GM19043 (cell line): ENCODE measurements around the gene SEMA3G.

Experiments
- ATAC-seq: cut with Tn5 transposase; IDR thresholded peaks from one replicate; pipeline ENCODE4 v1.9.1; 2021; ENCODE audit warnings: low read depth; ENCODE audit not compliant: unreplicated experiment

Gene SEMA3G

GRCh38 chr3:52454938-52455282 lies 10.0 kb upstream of the SEMA3G start:
- no peak for ATAC-seq

DNA sequence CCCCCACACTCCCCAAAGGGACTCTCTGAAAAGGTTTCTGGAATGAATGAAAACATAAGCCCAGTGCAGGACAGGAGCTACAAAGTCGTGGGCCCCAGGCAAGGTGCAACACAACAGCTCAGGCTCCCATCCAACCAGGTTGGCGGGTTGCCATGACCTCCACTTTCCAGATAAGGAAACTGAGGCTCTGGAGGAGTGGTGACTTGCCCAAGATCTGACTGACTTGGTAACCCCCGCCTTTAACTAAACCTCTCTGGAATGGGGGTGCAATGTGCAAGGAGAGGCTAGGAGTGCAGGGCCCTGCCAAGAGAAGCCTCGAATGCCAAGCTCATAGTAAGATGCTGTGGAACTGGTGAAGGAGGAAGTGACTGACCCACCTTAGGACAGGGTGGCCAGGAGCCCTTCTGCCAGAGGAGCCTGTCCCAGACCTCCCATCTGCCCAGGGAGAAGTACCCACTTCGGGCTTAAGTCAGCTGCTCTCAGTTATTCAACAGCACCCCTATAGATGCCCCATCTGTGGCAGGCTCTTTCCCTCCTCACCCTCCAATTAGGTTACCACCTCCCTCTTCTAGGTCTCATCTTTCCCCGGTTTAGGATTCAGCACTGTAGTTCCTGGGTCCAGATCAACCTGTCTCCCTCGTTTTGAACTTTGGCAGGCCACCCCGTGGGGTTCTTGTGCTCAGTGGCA lies 9.5 kb upstream of the SEMA3G start:
- no peak for ATAC-seq

DNA sequence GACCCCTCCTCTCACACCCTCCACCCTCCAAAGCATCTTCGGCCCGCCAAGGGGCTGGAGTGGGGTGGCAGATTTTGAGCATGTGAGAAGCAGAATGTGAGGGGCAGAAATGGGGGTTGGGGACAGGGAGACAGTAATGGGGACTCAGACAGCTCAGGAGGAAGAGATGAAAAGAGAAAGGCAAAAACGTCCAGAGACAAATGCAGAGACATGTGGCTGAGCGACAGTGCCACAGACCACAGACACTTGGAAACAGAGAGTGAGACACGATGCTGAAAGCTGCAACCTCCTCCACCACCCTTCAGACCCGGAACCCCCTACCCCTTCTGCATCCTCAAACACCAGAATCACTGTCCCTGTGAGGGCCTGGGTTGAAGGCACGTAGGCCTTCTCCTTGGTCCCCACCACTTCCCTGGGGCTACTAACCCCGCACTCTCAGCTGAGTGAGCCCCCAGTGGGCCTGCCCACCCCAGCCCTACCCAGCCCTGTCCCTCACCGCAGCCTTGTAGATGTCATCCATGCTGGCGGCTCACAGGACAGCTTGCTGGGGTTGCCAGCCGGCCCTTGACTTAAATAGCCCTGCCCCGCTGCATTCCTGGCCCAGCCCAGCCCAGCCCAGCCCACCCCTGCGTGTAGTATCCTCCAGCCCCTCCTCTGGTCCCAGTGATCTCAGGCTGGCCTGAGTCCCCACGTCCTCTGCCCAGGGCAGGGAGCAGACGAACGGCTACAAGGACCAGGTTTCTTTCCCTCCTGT lies 8.8 kb upstream of the SEMA3G start, which contains the start of gene TNNC1:
TNNC1 (minus strand) TSS at position 546 of the 754 bp plus-strand sequence; CDS start at position 520, 26 bp downstream.
- ATAC-seq = no peak

DNA sequence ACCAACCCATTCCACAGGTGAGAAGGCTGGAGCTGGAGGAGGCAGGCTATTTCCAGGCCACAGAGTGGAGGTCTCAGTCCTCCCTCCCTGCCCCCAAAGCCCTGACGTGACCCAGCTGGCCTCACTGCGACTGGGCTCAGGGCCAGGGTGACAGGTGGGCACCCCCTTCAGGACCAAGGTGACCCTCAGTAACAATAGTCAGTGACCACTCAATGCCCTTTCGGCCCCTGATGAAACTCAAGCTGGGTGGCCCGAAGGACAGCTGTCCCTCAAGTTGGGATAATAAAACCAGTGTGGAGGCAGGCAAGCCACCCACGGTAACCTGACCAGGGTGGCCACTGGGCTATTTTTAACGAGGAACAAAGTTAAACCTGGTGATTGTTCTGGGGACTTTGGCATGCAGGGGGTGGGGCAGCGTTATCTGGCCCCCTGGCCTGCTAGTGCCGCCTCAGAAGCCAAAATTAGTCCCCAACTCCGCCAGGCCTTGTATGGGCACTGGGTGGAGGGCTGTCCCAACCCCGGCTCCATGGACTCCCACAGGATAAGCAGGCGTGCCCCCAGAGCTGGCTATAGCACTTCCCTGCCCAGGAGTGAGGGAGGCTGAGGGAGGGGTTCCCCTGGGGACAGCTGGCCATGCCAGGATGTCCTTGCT lies 7.8 kb upstream of the SEMA3G start:
- no peak for ATAC-seq

DNA sequence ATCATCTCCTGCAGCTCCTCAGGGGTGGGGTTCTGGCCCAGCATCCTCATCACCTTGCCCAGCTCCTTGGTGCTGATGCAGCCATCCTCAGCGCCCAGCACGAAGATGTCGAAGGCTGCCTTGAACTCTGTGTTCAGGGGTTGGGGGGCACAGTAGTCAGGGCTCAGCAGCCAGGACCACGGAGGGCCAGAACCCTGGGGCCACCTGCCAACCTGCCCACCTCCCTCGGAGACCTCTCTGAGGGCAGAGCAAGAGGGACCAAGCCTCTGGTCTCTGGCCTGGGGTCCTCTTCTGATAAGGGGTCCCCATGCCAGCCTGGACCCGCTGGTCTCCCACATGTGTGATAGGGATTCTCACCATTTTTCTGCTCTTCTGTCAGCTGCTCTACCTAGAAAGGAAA lies 7.2 kb upstream of the SEMA3G start:
- ATAC-seq = no peak

- ATAC-seq = no peak
Measured at GRCh38 chr3:52451237-52452083, 6.6 kb upstream of the SEMA3G start.

- no peak for ATAC-seq
Measured at GRCh38 chr3:52450489-52451236, 5.8 kb upstream of the SEMA3G start.

- ATAC-seq = no peak
Measured at GRCh38 chr3:52447512-52448355, 2.8 kb upstream of the SEMA3G start.

- ATAC-seq = no peak
Measured at GRCh38 chr3:52446631-52447511, 2.0 kb upstream of the SEMA3G start.

- no peak for ATAC-seq
Measured at GRCh38 chr3:52446042-52446441, 1.1 kb upstream of the SEMA3G start.

DNA sequence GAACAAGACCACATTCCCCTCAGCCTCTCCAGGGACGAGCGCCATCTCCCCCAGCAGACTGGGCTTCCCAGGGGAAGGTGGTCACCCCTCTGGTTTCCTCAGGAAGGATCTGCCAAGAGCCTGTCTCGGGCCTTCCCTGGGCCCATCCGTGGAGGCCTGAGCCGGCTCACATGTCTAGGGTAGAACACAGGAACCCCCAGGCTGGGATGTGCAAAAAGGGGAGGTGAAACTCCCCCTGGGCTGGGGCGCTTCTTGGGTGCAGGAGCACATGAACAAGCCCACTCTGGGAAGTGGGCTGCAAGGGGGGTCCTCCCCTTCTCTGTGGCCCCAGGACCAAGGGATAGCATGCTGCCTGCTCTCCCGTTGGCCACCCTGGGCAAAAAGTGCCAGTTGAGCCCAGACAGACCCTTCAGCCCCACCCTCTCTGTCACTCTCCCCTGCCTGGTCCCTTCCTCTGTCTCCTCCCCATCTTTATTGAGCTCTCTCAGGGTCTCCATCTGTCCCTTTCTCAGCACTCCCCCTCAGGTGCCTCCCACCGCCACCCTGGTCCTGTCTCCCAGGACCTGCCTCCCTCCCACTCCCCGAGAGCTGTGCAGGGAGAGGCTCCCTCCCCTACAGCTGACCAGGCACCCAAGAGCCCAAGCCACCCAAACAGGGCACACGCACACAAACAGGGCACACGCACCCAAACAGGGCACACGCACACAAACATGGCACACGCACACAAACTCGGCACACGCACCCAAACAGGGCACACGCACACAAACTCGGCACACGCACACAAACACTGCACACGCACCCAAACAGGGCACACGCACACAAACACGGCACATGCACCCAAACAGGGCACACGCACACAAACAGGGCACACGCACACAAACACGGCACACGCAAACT lies 864 bp downstream of the SEMA3G start:
- no peak for ATAC-seq

DNA sequence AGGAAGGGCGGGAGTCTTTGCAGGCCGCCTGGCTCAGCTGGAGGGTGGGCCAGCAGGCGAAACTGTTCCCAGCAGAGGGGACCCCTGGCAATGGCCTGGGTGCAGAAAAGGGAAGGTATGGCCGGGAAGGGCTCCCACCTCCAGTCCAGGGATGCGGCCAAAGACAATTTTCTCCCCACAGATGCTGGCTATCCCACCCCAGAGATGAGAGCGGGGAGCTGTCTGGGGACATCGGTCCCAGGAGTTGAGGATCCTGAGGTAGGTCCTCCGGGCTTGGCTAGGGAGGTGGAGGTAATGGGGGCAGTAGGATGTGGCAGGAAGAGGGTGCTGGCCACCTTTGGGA lies 1.7 kb downstream of the SEMA3G start:
- ATAC-seq = no peak

- no peak for ATAC-seq
Measured at GRCh38 chr3:52442409-52443267, 2.3 kb downstream of the SEMA3G start.

DNA sequence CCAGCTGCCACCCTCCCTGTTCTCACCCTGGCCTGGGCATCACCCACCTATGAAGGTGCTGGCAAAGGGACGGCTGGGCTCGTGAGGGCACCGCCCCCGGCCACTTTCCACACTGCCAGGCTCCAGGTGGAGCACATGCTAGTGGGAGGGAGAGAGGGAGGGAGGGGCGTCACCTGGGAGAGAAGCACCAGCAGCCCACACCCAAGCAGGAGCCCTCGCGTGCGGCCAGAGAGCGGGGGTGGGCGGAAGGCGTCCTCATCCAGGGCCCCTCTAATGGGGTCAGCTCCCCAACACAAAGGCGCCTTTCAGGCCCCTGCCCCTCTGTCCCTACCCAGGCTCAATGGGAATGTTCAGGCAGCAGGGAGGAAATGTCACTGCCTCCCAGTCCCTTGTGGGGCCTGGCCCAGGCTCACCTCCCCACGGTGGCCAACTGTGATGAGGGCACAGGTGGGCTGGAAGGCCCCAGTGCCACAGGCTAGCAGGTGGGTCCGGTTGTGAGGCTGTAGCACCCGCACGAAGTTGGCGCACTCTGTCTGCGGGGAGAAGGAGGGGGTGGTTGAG lies 3.1 kb downstream of the SEMA3G start:
- no peak for ATAC-seq

GRCh38 chr3:52441091-52441771 lies 3.7 kb downstream of the SEMA3G start:
- no peak for ATAC-seq

GRCh38 chr3:52440671-52441070 lies 4.2 kb downstream of the SEMA3G start:
- no peak for ATAC-seq
